Skin of body (tissue), 2 donors: ENCODE results near the gene PHF23. TPM values are rescaled to one million over a fixed set of nuclear protein-coding genes. Genes with fewer than 3 reads are reported as not detected.
A peak's percentile ranks its signal among the peaks of the same experiment; 100 is the strongest.
"Not testable (repeated sequence)": the region's sequence is repeated elsewhere in the genome, so short reads cannot be mapped to it uniquely, and the experiment has no call there.

Source experiments
- DNase-seq: peaks from one replicate; lab custom pipeline; 2025; lab: John Stamatoyannopoulos, UW
- total RNA-seq: library from RNA; depleted of rRNA; stranded (reverse); fragments of >200 nt; gene quantifications from one replicate; pipeline ENCODE4 v1.2.3, GENCODE V29; 2014

PHF23 gene
- total RNA-seq, 1 donor from 2014 or later = 27.0 TPM

GRCh38 chr17:7258731-7259554 lies 19.7 kb upstream of the PHF23 start:
- DNase-seq = no peak

- no peak for DNase-seq
Observed at GRCh38 chr17:7256766-7257456, 17.7 kb upstream of the PHF23 start.

- no peak for DNase-seq
Observed at GRCh38 chr17:7254511-7254910, 15.3 kb upstream of the PHF23 start.

- DNase-seq = no peak
Observed at GRCh38 chr17:7253082-7253481, 13.8 kb upstream of the PHF23 start.

GRCh38 chr17:7252176-7253043 lies 13.2 kb upstream of the PHF23 start, which contains the start of gene ELP5:
ELP5 (plus strand) TSS chr17:7252215; CDS start chr17:7252551, 336 bp downstream.
- DNase-seq = peak; percentile 94

- DNase-seq = peak; percentile 100
Observed at GRCh38 chr17:7251661-7252175, 12.5 kb upstream of the PHF23 start, which contains the start of gene CTDNEP1. CTDNEP1 (minus strand) TSS chr17:7251734; CDS start chr17:7251296, 438 bp downstream.

GRCh38 chr17:7250695-7251627 lies 11.7 kb upstream of the PHF23 start:
- no peak for DNase-seq

GRCh38 chr17:7249830-7250229 lies 10.6 kb upstream of the PHF23 start:
- no peak for DNase-seq

- DNase-seq = no peak
Observed at GRCh38 chr17:7249214-7249613, 10.0 kb upstream of the PHF23 start.

GRCh38 chr17:7248796-7249195 lies 9.5 kb upstream of the PHF23 start:
- no peak for DNase-seq

GRCh38 chr17:7246779-7247178 lies 7.5 kb upstream of the PHF23 start:
- no peak for DNase-seq

- DNase-seq = not testable (repeated sequence)
Observed at GRCh38 chr17:7243838-7244237, 4.6 kb upstream of the PHF23 start.

GRCh38 chr17:7243453-7243729 lies 4.1 kb upstream of the PHF23 start:
- DNase-seq = no peak

GRCh38 chr17:7242717-7243452 lies 3.6 kb upstream of the PHF23 start:
- DNase-seq = peak; percentile 98

GRCh38 chr17:7241783-7242716 lies 2.8 kb upstream of the PHF23 start, which contains the start of gene GABARAP:
GABARAP (minus strand) TSS chr17:7242449; CDS start chr17:7242330, 119 bp downstream.
- DNase-seq = peak; percentile 98

- no peak for DNase-seq
Observed at GRCh38 chr17:7241090-7241733, 2.0 kb upstream of the PHF23 start.

GRCh38 chr17:7240375-7240774 lies 1.1 kb upstream of the PHF23 start:
- no peak for DNase-seq
